ENCODE measurements around the gene CTNNA3. TPM values are rescaled to one million over a fixed set of nuclear protein-coding genes. Genes with fewer than 3 reads are reported as not detected.

Gene CTNNA3
- total RNA-seq, 1 experiment from 2014 or later: 0.20 TPM

- Histone ChIP-seq H3K4me1 (peaks cover 10% of the 10 kb centered on the region; the same call in 1 of the 2 replicates), H3K4me3 (ENCODE audit: low read depth, low read length) (no peak overlapping the region), H3K36me3 (ENCODE audit: control insufficient read depth, insufficient read depth, low read length) (no peaks in the 10 kb centered on the region), H3K9me3 (peaks cover 27% of the 10 kb centered on the region), H3K27me3 (replicated peaks; ENCODE audit: control insufficient read depth, insufficient read depth, low read length) (no peaks in the 10 kb centered on the region)
- CTCF ChIA-PET: no interaction called here
- TF ChIP-seq, protein P1, sequence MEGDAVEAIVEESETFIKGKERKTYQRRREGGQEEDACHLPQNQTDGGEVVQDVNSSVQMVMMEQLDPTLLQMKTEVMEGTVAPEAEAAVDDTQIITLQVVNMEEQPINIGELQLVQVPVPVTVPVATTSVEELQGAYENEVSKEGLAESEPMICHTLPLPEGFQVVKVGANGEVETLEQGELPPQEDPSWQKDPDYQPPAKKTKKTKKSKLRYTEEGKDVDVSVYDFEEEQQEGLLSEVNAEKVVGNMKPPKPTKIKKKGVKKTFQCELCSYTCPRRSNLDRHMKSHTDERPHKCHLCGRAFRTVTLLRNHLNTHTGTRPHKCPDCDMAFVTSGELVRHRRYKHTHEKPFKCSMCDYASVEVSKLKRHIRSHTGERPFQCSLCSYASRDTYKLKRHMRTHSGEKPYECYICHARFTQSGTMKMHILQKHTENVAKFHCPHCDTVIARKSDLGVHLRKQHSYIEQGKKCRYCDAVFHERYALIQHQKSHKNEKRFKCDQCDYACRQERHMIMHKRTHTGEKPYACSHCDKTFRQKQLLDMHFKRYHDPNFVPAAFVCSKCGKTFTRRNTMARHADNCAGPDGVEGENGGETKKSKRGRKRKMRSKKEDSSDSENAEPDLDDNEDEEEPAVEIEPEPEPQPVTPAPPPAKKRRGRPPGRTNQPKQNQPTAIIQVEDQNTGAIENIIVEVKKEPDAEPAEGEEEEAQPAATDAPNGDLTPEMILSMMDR (IDR thresholded peaks at IDR 0.05; ENCODE audit: insufficient read depth in 1 of 2, low read depth in 1 of 2, low read length in 1 of 2, severe bottlenecking in 1 of 2, unreplicated experiment in 1 of 2): no peak
- H3K4me3 Mint-ChIP-seq (ENCODE audit: unreplicated experiment): no peak overlapping the region
- H3K36me3 Mint-ChIP-seq (ENCODE audit: insufficient read depth, unreplicated experiment): no peaks in the 10 kb centered on the region
- peaks cover 3% of the 10 kb centered on the region for H3K4me1 Mint-ChIP-seq (ENCODE audit: low read depth, unreplicated experiment)
- H3K27ac Mint-ChIP-seq (ENCODE audit: unreplicated experiment): no peak overlapping the region
- H3K27me3 Mint-ChIP-seq (ENCODE audit: insufficient read depth, unreplicated experiment): no peaks in the 10 kb centered on the region
- DNase-seq: no peak
- peaks cover 72% of the 10 kb centered on the region for H3K9me3 Mint-ChIP-seq (ENCODE audit: unreplicated experiment)
- POLR2A ChIA-PET: interaction anchor here (0.7 kb wide), 1 partner anchor 370 kb away, joined by 3 read pairs; no protein-coding TSS in a partner anchor
- BruUV-seq (replicated peaks): no TSS peak
- intact Hi-C loops (cut with micrococcal nuclease; ENCODE audit: unreplicated experiment): no loop called here
These were observed 218.1 kb downstream of the CTNNA3 start for GRCh38 chr10:67477868-67478267.

GRCh38 chr10:67476201-67476600 lies 219.8 kb downstream of the CTNNA3 start:
- ChIA-PET CTCF (no interaction called here), POLR2A (no interaction called here)
- Mint-ChIP-seq H3K9me3 (ENCODE audit: unreplicated experiment) (peaks cover 76% of the 10 kb centered on the region), H3K27ac (ENCODE audit: unreplicated experiment) (no peak overlapping the region), H3K27me3 (ENCODE audit: insufficient read depth, unreplicated experiment) (no peaks in the 10 kb centered on the region), H3K36me3 (ENCODE audit: insufficient read depth, unreplicated experiment) (no peaks in the 10 kb centered on the region), H3K4me3 (ENCODE audit: unreplicated experiment) (no peak overlapping the region), H3K4me1 (ENCODE audit: low read depth, unreplicated experiment) (peaks cover 14% of the 10 kb centered on the region)
- Histone ChIP-seq H3K9me3 (peaks cover 27% of the 10 kb centered on the region), H3K4me1 (peaks cover 22% of the 10 kb centered on the region; the same call in 1 of the 2 replicates), H3K36me3 (ENCODE audit: control insufficient read depth, insufficient read depth, low read length) (no peaks in the 10 kb centered on the region), H3K4me3 (ENCODE audit: low read depth, low read length) (no peak overlapping the region), H3K27me3 (replicated peaks; ENCODE audit: control insufficient read depth, insufficient read depth, low read length) (no peaks in the 10 kb centered on the region)
- TF ChIP-seq, protein P1 (IDR thresholded peaks at IDR 0.05; ENCODE audit: insufficient read depth in 1 of 2, low read depth in 1 of 2, low read length in 1 of 2, severe bottlenecking in 1 of 2, unreplicated experiment in 1 of 2): no peak
- BruUV-seq (replicated peaks): no TSS peak
- DNase-seq: no peak
- intact Hi-C loops (cut with micrococcal nuclease; ENCODE audit: unreplicated experiment): no loop called here

DNA sequence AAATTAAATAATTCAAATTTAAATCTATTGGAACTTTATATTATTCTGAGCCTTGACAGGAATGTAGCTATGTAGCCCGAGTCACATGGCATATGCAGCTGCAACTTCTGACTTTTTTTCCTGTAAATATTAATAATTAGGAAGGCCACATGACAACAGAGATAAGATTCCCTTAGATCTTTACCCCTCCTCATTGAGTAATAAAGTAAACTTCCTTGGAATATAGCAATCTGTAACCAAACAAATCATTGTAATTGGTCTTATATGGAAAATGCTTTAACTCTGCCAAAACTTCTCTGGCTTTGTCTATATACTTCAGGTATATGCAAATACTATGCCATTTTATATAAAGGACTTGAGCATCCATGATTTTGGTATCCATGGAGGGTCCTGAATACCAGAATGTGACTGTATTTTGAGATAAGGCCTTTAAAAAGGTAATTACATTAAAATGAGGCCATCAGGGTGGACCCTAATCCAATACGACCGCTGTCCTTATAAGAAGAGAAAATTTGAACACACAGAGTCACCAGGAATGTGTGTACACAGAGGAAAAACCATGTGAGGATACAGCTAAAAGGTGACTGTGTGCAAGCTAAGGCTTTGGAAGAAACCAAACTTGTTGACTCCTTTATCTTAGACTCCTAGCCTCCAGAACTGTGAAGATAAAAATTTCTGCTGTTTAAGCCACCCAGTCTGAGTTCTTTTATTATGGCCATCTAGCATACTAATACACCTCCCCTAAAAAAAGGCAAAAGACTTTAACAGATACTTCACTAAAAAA lies 222.0 kb downstream of the CTNNA3 start:
- ChIA-PET POLR2A (no interaction called here), CTCF (interaction anchor here (0.5 kb wide), 1 partner anchor 165 kb away, joined by 3 read pairs; no protein-coding TSS in a partner anchor)
- no TSS peak for BruUV-seq (replicated peaks)

More for the DNA sequence above, 222.0 kb downstream of the CTNNA3 start:
- H3K4me3 Mint-ChIP-seq (ENCODE audit: unreplicated experiment): no peak overlapping the region
- Histone ChIP-seq H3K4me3 (ENCODE audit: low read depth, low read length) (no peak overlapping the region), H3K4me1 (peaks cover 22% of the 10 kb centered on the region; the same call in 1 of the 2 replicates), H3K27me3 (replicated peaks; ENCODE audit: control insufficient read depth, insufficient read depth, low read length) (no peaks in the 10 kb centered on the region), H3K36me3 (ENCODE audit: control insufficient read depth, insufficient read depth, low read length) (no peaks in the 10 kb centered on the region), H3K9me3 (peaks cover 14% of the 10 kb centered on the region)
- DNase-seq: no peak
- H3K4me1 Mint-ChIP-seq (ENCODE audit: low read depth, unreplicated experiment): peaks cover 14% of the 10 kb centered on the region
- no peaks in the 10 kb centered on the region for H3K27me3 Mint-ChIP-seq (ENCODE audit: insufficient read depth, unreplicated experiment)
- TF ChIP-seq, protein P1 (IDR thresholded peaks at IDR 0.05; ENCODE audit: insufficient read depth in 1 of 2, low read depth in 1 of 2, low read length in 1 of 2, severe bottlenecking in 1 of 2, unreplicated experiment in 1 of 2): no peak
- intact Hi-C loops (cut with micrococcal nuclease; ENCODE audit: unreplicated experiment): no loop called here
- H3K36me3 Mint-ChIP-seq (ENCODE audit: insufficient read depth, unreplicated experiment): no peaks in the 10 kb centered on the region
- H3K9me3 Mint-ChIP-seq (ENCODE audit: unreplicated experiment): peaks cover 65% of the 10 kb centered on the region
- H3K27ac Mint-ChIP-seq (ENCODE audit: unreplicated experiment): no peak overlapping the region

Measured in Caco-2 (cell line).